Heart right ventricle (tissue), 16 donors: Measurements from ENCODE around the gene PYGB. TPM values are rescaled to one million over a fixed set of nuclear protein-coding genes. Genes with fewer than 3 reads are reported as not detected.
A peak's percentile ranks its signal among the peaks of the same experiment; 100 is the strongest.

ENCODE experiments used
- ATAC-seq, 8 donors: fragments of 200-7000 bp; cut with Tn5 transposase; one replicate each; pipeline ENCODE4 v1.9.1; 2020; ENCODE audit warnings: mild to moderate bottlenecking in 8 of 8, moderate library complexity in 8 of 8, moderate number of reproducible peaks in 1 of 8
- DNase-seq, 2 donors: peaks; one replicate each; pipeline ENCODE4 v3.0.0-alpha.2; 2020
- H3K27ac ChIP-seq, 10 donors: fragments of 200-600 bp; sonication (generic) in 2 of 10; one replicate each; pipeline versions ENCODE4 v1.5.0 to v1.8.0; 2020 to 2022; ENCODE audit warnings: mild to moderate bottlenecking in 3 of 10
- H3K27me3 ChIP-seq, 7 donors: fragments of 200-600 bp; one replicate each; pipeline ENCODE4 v1.8.0; 2021 to 2022; ENCODE audit warnings: mild to moderate bottlenecking in 2 of 7
- H3K36me3 ChIP-seq, 9 donors: fragments of 200-600 bp; sonication (generic) in 1 of 9; one replicate each; pipeline versions ENCODE4 v1.5.0 to v1.8.0; 2020 to 2022; ENCODE audit warnings: mild to moderate bottlenecking in 2 of 9
- H3K4me1 ChIP-seq, 9 donors: fragments of 200-600 bp; sonication (generic) in 1 of 9; one replicate each; pipeline versions ENCODE4 v1.5.0 to v1.8.0; 2020 to 2022; ENCODE audit warnings: mild to moderate bottlenecking in 4 of 9
- H3K4me3 ChIP-seq, 10 donors: fragments of 200-600 bp; sonication (generic) in 2 of 10; one replicate each; pipeline versions ENCODE4 v1.5.0 to v1.8.0; 2020 to 2022; ENCODE audit warnings: mild to moderate bottlenecking in 7 of 10, moderate library complexity in 2 of 10
- H3K9me3 ChIP-seq, 11 donors: fragments of 200-600 bp in 10 of 11; sonication (generic) in 2 of 11; one replicate each; pipeline versions ENCODE4 v1.5.0 to v1.8.0; 2013 to 2022; ENCODE audit warnings: mild to moderate bottlenecking in 2 of 11, control low read depth in 1 of 11, moderate library complexity in 1 of 11
- CTCF ChIP-seq, 9 donors: fragments of 200-600 bp; sonication (generic) in 2 of 9; IDR thresholded peaks; one replicate each; pipeline versions ENCODE4 v1.5.0 to v1.8.0; 2021 to 2022; ENCODE audit warnings: antibody characterized with exemption in 9 of 9, mild to moderate bottlenecking in 5 of 9, moderate library complexity in 1 of 9
- WGBS, 2 donors: extraction: QIAGEN DNeasy Blood & Tissue Kit; methylation state at CpG; one replicate each; pipeline ENCODE4 v1.1.7; 2013; ENCODE audit warnings: inconsistent platforms in 1 of 2; 5-methylcytosine and 5-hydroxymethylcytosine counted together
- intact Hi-C, 10 donors: fragments of 100-400 bp; cut with DNase I; formaldehyde crosslinking; loops; one replicate each; pipeline versions ENCODE4 v1.11.1 to v1.14.2; 2022
- polyA plus RNA-seq, 2 donors: library from polyadenylated mRNA; stranded (reverse); fragments of 200-250 nt; gene quantifications; one replicate each; pipeline ENCODE4 v1.2.3, GENCODE V29; 2013
- total RNA-seq, 10 donors: library from RNA; stranded (reverse); fragmentation: NEBNext Ultra II Directional in 3 of 10; extraction: Animal tissue kit (Norgen Biotek cat#: 25700) in 3 of 10; gene quantifications; one replicate each; pipeline versions ENCODE4 v1.2.1 to v1.2.4, GENCODE V29; 2021 to 2023
- donor health status: Arrhythmogenic right ventricular cardiomyopathy.
- donor health status: ischemic (EF 13 %, LVEDD 7.1; RV severe dilation, severe dysfunction).
- donor health status: healthy with polysubstance abuse.
- donor health status: DM: no; HTN: yes; CAD: no.
- donor health status: DM: no; HTN: no; CAD: no.
- donor health status: ischemic (EF 25% LVEDD 6.9; RV normal size, moderate dysfunction).
- donor health status: ischemic (EF 25% LVEDD 5.7; RV mildly dilated, moderate dysfunction).
- donor health status: healthy.
- donor health status: DM: yes; HTN: yes; CAD: no.
- donor health status: Ischemic cardiomyopathy.
- donor health status: ischemic (EF 35%, LVEDD 5.7; RV mildly dilated, moderate dysfunction).
- donor health status: nonischemic (EF 11% LVEDD 7.7; RV severe dilation, severe dysfunction).
- donor health status: DM: yes; HTN: yes; CAD: no.
- donor health status: PGD.
- donor health status: ischemic (EF 29% LVEDD 5.4; RV normal size, mild dysfunction).
- donor health status: nonischemic (EF 23%, LVEDD 6.1; RV moderate dilation, normal function).

Gene PYGB
- total and polyA plus RNA-seq, 12 donors: 83.1 to 462 (median 269) TPM

DNA sequence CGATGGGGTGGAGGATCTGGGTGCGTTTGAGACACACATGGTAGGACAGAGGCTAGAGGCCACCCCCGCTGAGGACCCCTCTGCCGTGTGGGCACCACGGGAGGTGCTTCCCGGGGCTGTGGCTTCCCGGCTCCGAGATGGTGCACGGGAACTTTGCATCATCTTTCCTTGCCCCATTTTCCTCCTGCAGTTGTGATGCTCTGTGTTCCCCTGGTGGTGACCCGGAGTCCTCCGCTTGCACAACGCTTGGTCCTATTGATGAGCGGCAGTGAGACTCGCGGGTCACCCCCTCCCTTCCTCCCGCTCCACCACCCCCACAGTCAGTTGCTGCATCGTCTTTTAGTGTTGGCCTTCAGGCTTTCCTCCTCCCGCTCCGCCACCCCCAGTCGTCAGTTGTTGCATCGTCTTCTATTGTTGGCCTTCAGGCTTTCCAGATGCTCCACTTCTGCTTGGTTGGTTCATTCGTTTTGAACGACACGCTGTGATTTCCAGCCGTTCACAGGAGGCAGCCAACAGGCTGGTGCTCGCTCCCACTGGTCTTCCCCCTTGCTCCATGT lies 37.3 kb downstream of the PYGB start:
- Histone ChIP-seq H3K36me3 (peaks cover 4 to 100% (median 90%) of the 10 kb centered on the region in 9 donors), H3K27ac (no peak overlapping the region), H3K4me3 (no peak overlapping the region), H3K9me3 (no peaks in the 10 kb centered on the region), H3K27me3 (no peaks in the 10 kb centered on the region), H3K4me1 (peaks cover 0 to 7% (median 0%) of the 10 kb centered on the region in 9 donors)
- intact Hi-C loops: no loop called here
- DNase-seq (peak in 1 of 2 donors; percentile 4), ATAC-seq (no peak)
- no peak for TF ChIP-seq CTCF (IDR thresholded peaks at IDR 0.05)
- WGBS, 2 donors: 75 to 81% methylated on average over 26 of the region's 26 CpGs

- Histone ChIP-seq H3K27me3 (no peaks in the 10 kb centered on the region), H3K4me1 (peaks cover 0 to 16% (median 8%) of the 10 kb centered on the region in 9 donors), H3K9me3 (no peaks in the 10 kb centered on the region), H3K27ac (peak overlapping the region in 2 of 10 donors; percentile 5 to 44), H3K36me3 (peaks cover 4 to 100% (median 87%) of the 10 kb centered on the region in 9 donors), H3K4me3 (no peak overlapping the region)
- 80 to 82% methylated on average over 24 of the region's 24 CpGs for WGBS, 2 donors
- DNase-seq: peak in 1 of 2 donors; percentile 3
- TF ChIP-seq CTCF (IDR thresholded peaks at IDR 0.05): no peak
- no peak for ATAC-seq
- intact Hi-C loops: no loop called here
Observed at GRCh38 chr20:25285856-25286798, 38.2 kb downstream of the PYGB start.

GRCh38 chr20:25286917-25287316 lies 39.0 kb downstream of the PYGB start:
- intact Hi-C loops: no loop called here
- peak overlapping the region in 1 of 10 donors; percentile 5 for H3K27ac ChIP-seq
- no peak for DNase-seq

More at GRCh38 chr20:25286917-25287316, 39.0 kb downstream of the PYGB start:
- no peak for TF ChIP-seq CTCF (IDR thresholded peaks at IDR 0.05)
- Histone ChIP-seq H3K27me3 (no peaks in the 10 kb centered on the region), H3K36me3 (peaks cover 4 to 100% (median 85%) of the 10 kb centered on the region in 9 donors), H3K4me3 (no peak overlapping the region), H3K4me1 (peaks cover 0 to 23% (median 16%) of the 10 kb centered on the region in 9 donors), H3K9me3 (no peaks in the 10 kb centered on the region)
- WGBS, 2 donors: 90 to 91% methylated on average over 12 of the region's 12 CpGs
- no peak for ATAC-seq
